HG03378 (cell line): ENCODE data around the gene SLC10A7.

Experiments used
- ATAC-seq: cut with Tn5 transposase; IDR thresholded peaks from one replicate; pipeline ENCODE4 v1.9.1; 2021; ENCODE audit warnings: mild to moderate bottlenecking, moderate library complexity; ENCODE audit not compliant: unreplicated experiment

The SLC10A7 gene

DNA sequence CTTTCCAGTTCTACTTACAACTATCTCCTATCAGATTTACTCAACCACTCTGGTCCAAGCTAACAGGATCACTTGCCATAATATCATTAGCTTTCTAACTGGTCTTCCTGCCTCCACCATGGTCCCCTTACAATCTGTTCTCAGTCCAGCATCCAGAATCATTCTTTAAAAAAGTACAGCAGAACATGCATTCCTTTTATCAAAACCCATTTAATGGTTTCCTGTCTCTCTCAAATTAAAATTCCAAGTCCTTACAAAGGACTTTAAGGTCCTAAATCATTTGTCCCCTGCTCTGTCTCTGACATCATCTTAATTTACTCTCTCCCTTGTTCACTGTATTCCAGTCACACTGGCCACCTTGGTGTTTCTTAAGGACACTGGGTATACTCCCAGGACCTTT is 202.8 kb downstream of the SLC10A7 start:
- ATAC-seq, result no peak

DNA sequence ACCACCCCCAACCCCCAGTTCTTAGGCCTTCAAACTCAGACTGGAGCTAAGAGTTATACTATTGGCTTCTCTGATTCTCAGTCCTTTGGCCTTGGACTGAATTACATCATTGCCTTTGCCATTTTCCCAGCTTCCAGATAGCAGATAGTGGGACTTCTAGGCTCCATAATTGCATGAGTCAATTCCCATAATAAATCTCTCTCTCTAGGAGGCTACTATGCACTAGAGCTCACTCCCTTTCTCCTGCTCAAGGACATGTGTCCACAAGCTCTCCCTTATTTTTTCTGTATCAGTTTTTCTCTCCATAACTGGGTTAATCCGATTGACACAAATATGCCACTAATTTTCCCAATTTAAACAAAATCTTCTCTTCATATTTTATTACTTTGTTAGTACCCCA is 204.0 kb downstream of the SLC10A7 start:
- no peak for ATAC-seq

DNA sequence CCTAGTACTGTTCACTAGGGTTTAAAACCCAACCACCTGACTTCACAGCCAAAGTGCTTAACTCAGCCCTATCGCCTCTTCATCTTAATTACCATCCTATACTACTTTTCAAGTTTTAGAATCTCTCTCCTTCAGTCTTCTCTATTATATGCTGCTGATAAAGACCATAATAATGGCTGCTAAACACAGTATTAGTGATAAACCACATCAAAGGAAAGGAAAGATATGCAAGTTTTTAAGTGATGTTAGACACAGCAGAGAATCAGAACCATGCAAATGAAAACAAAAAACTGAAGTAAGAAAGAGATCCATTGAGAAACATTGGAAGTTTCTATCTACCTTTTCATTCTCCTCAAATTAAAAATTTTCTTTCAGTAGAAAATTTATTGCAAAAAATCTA is 206.6 kb downstream of the SLC10A7 start:
- ATAC-seq, result no peak

DNA sequence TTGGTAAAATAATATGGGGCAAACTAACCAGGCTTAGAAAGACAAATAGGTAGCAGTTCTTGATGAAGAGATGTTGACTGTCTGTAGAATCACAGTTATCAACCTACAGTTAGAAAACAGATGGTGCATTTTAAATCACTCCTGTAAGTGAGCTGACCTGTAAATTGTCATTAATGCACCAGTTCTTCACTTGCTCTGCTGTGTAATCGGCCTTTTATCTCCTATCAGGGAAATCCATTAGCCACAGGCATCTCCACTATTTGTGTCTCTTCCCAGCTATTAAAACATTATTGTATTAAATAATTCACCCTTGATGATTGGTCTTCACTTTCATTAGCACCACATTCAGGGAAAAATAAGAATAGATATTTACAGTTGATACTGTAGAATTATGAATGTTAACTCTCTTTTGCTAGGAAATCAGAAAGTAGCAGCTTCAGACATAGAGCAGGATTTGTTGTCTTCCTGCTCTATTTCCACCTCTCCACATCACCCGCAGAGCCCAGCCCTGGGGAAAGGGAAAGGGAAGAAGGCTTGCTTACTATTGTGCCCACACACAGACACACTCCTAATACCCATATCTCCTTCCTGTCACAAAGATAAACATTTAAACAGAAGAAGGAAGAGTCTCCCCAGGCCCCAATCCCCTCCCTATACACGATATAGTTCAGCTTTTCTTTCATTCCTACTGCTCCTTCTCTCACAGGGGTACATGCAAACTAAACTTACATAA is 210.3 kb downstream of the SLC10A7 start:
- ATAC-seq, result no peak

DNA sequence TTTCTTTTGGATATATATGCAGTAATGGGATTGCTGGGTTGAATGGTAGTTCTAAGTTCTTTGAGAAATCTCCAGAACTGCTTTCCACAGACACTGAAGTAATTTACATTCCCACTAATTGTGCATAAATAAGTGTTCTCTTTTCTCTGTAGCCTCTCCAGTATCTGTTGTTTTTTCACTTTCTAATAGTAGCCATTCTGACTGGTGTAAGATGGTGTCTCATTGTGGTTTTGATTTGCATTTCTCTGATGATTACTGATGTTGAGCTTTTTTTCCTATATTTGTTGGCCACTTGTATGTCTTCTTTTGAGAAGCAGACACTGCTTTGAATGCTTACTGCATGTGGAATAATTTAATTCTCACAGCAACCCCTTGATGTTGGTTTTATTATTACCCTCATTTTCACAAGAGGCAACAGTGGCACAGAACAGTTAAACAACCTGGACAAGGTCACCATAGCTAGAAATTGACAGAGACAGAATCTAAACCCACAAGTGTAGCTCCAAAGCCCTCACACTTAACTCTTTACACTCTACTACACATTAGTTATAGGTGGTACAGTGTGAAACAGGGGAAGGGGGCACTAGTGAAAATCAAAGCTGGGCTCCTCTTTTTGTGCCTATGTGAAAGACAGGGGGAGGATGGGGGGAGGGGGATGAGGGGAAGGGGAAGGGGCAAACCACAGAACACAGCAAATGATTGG is 211.3 kb downstream of the SLC10A7 start:
- ATAC-seq, result peak; percentile 87

DNA sequence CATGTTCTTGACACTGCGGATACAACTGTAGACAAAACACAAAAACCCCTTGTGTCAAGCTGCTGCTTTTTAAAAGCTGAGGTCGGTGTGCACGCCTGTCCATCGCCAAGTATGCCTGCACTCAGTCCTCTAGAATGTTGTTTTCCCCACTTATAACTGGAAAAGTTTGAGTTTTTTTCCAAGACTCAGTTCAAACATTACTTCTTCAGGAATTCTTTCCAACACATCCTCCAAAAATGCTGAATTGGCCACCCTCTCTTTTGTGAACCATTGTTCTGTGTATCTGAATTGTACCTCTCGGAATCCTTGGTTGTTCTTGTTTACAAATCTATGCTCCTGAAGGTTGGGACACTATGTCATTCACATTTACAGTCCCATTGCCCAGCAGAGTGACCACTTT is 212.8 kb downstream of the SLC10A7 start:
- ATAC-seq, result no peak

DNA sequence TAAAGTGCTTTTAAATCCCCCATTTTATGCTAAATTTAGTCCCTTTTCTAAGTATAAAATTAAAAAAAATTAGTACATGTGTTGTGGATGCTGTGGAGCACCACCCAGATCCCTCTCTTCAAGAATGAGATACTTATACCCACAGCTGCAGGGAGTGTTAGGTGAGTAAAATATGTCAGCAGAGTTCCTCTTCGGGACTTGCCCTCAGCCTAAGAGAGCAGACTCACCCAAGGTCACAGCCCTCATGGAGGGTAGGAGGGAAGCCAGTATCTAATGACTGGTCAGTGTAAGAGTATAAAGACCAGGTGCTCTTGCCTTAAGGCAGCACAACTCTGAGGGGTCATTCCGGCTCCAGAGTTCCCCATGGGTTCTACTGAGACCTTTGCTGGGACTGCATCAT is 218.9 kb downstream of the SLC10A7 start:
- ATAC-seq, result no peak

DNA sequence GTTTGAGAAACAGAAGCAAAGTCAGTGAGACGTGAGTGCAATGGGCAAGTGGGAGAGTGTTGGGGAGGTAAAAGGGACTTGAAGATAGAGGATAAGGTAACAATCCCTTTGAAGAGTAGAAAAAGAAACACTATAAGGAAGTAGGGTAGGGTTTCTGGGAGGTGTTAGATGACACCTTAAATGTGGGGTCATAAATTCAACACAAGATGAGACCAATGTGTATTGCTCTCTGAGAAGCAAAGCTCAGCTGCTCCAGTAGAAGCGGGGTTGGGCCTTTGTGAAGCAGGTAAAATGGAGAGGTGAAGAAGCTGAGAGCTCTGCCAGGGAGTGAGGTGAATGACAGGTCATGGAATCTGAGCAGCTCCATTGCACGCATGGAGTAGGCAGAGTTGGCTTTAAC is 222.1 kb downstream of the SLC10A7 start:
- ATAC-seq, result no peak

DNA sequence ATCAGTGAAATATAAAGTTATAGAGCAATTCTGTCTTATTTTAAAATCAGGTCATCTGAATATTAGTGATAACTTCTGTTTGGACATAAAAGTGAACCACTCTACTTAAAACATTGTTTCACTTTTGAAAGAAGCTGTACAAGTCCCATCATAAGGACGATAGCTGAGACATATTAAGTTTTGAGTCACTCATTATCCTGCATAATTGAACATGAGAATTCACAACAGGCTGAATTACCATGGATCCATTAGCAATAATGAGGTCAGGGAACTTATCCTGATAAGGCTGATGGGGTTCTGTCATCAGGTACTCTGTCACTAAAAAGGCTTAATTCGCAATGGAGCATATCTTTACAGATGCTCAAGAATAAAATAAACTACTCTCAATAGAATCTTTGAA is 227.0 kb downstream of the SLC10A7 start:
- ATAC-seq, result no peak

DNA sequence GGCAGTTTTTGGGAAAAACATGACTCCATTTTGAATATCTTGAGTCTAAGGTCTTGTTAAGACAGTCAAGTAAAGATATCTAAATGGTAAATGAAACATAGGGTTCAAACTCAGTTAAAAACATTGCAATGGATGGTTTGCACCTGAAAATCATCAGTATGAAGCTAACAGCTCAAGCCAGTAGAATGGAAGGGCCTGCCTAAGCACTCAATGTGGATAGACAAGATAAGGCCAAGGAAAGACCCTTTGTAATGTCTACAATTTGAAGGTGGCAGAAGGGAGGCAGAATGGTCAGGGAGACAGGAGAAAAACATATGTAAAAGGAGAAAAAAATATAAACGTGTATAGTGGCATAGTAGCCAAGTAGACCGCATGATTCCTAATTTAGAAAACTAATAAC is 229.2 kb downstream of the SLC10A7 start:
- no peak for ATAC-seq

DNA sequence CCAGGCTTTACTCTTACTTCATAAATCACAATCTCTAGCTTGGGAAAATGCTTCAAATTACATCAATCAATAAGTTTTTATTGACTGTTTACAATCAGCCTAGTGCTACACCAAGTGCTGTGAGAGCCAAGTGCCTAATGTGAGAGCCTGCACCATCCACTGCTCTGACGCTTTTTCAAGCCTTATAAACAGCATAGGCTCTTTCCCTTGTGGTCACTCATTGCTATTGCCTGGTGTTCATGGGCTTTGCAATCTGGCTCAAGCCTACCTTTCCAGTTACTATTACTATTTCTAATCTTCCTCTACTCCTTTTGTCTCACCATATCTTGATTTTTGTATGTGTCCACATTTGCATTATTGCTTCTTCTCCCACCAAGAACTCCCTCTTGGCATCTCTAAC is 230.4 kb downstream of the SLC10A7 start:
- ATAC-seq, result no peak

DNA sequence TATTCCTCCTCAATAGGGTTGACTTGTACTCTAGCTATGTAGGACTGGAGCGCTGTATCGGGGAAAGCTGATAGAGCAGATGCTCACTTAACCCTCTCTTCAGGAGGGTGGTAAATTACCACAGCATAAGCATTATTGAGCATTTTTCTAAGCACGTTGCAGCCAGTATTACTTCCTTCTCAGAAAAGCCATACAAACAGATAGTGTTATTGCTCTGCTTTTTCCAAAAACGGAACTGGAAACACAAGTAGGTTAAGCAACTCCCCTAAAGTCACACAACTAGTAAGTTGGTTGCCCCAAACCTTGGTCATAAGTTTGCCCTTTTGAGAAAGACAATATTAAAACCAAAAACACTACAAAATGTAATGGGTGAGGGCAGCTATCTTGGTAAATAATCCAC is 233.5 kb downstream of the SLC10A7 start:
- ATAC-seq, result no peak

DNA sequence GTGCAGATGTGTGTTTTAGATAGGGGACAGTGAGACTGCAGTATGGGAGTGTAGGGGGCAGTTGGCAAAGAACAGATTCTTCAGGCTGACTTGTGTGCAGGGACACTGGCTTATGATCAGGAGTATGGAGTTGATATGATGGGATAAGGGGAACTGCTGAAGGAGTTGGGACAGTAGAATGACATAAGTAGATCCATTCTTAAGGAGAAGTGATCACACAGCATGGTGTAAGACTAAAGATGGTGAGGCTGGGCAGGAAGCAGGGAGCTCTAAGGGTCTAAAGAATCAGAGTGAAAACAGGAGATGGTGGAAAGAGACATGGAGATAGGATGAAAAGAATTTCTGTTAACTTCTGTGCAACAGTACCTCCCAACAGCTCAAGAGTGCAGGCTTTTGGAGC is 236.7 kb downstream of the SLC10A7 start:
- no peak for ATAC-seq

DNA sequence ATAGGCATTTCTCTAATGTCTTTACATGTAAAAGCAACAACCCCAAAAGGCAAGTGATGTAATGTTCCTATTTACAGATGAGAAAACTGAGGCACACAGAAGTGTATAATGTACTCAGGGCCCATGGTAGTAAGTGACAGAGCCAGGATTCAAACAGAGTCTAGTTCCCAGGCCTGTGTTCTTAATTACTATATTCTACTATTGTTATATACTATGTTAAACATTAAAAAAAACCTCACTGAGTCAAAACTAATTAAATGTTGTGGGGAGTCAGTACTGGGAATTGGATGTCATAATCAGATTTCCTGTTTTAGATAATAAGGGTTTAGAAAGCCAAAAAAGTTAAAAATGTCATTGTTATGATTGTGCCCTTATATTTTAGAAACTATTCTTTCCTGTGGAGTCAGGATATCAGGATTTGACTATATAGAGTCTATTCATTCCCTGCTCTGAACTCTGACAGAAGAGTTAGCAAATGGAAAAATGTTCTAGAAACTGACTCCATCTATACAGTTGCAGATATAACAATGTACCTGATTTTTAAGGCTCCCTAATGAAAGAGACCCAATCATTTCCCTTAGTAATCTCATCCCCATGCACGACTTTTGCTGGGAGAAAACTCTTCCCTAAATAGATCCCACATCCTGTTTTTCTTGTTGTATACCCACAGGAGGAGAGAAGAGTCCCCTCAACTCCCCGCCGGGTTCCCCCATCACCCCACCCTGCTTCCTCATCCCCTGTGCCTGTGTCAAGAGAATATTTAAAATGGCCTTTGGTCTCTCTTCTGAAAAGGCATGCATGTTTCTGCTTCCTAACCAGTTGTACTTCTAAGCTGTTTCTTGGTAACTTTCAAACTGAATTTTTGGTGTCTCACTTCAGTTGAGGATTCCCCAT is 237.7 kb downstream of the SLC10A7 start:
- ATAC-seq, result no peak

DNA sequence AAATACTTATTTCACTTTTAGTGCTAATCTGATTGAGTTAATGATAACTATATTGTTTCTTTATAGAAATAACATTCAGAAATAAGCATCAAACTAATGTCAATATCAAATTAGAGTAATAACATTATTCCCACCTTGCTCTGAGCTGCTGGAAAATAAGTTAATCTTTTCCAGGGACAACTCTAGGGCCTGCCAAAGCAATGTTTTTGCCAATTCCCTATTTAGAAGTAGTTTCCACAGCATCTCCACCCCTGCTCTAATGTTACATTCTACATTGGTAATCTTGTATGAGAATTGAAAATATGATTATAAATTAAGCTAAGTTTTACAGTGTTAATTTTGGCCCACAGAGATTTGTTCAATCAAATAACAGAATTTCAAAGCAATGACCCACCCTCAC is 239.1 kb downstream of the SLC10A7 start:
- ATAC-seq, result no peak

DNA sequence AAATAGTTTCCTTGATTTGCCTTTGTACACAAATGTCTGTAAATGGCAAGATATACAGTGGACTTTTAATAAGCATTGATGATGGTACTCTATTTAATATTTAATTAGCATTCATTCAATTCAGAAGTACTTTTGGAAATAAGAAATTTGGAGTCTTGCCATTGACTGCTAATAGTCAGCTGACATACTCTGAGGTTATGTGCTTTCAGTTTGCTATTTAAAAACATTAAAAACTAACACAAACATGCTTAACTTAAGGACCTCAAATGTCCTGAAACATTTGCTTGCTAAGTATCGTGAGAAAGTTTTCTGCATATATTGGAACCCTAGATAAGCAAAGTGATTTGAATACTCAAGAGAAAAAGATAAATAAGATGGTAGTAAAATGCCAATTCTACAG is 242.8 kb downstream of the SLC10A7 start:
- no peak for ATAC-seq

DNA sequence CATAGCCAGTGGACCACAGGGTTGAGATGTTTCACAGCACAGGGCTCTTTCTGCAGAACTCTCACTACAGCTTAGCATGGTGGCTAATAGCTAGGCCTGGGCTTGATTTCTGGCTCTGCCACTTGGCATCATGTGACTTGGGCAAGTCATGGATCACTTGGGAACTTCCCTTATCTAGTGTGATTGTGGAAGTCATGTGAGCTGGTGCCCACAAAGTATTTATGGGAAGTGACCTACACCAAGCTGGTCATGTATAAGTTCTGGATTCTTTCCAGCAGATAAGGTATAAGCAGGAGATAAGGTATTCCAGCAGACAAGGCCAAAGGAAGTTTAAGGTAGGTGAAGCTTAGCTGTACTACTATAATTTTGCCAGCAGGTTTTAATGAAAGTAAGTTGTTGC is 246.4 kb downstream of the SLC10A7 start:
- ATAC-seq, result no peak

DNA sequence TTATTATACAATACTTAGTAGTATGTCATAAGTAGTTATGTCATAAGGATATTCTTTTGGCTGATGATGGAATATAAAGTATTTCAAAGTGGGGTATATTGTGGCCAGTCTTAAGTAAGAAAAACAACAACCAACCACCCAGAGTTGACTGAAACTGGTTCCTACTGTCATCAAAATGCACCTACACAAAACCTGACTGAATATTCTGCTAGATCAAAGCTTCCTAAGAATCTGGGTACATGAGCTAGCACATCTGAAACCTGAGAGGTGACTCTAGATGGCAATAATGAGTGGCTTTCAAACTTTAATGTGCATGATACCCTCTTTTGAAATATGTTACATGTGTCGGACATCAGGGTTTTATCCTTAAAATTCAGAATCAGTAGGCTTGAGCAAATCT is 247.0 kb downstream of the SLC10A7 start:
- ATAC-seq, result no peak

DNA sequence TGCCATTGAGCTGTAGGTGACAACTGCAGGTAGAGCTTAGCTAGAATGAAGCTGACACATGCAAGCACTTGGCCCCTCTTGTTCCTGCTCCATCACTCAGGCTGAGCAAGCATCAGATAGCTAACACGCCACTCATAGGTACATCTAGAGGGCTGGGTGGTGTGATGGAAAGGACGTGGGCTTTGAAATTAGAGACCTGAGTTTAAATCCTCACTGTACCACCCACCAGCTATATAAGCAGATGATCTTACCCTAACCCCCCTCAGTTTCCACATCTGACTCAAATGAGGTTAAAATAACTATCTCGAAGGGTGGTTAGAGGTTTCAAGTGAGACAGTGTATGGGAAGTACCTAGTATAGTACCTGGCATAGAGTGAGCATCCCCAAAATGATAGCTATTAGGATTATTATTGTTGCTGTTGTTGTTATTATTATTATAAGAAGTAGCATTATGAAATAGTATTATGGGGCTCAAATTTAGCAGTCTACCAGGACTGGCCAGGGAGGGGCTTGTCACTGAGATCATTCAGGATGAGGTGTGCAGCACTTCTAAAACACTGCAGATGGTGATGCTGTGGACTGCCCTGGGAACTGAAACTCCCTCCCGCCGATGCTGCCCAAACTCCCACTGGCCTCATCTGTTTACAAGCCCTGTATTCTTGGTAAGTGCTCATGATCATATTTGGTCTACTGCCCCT is 248.4 kb downstream of the SLC10A7 start:
- peak; percentile 82 for ATAC-seq

DNA sequence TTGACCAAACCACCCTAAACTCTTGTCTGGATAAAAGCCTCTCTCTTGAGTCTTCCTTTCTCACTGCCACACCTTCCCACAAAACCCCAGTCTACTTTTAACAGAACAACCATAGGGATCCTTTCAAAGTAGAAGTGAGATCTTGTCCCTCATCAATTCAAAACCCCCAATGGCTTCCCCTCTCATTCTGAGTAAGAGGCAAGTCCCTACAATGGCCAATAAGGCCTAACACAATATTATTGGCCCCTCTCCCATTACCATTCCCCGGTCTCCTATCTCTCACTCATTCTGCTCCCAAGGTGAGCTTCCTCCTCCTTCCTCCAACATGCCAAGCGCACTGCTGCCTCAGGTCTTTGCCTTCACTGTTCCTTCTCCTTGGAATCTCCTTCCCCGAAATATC is 250.3 kb downstream of the SLC10A7 start:
- ATAC-seq, result no peak

DNA sequence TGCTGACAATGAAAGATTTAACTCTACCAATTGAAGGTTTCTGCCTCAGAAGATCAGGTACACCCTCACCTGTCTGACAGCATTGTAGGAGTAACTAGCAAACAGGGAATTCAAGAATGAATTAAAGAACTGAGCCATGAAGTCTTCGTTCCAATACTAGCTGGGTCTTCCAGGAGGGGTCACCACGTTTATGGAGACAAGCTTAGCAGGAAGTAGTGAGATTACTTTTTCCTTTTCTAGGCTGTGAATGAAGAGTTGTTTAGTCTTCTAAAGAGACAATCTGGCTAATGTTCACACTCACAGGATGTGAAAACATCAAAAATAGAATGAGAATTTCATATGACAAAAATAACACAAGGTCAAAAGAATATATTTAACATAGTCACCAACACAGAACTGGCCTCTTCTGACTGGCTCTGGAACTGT is 252.5 kb downstream of the SLC10A7 start:
- ATAC-seq, result peak; percentile 56
